Prostate gland (tissue), 1 donor: ENCODE data around the gene UGT1A6.

Experiments
- POLR2A ChIP-seq: fragments of 450-650 bp; IDR thresholded peaks from one replicate; pipeline ENCODE4 v1.6.1; 2016; ENCODE audit warnings: antibody characterized with exemption, mild to moderate bottlenecking
- POLR2AphosphoS5 ChIP-seq: sonication (generic); formaldehyde crosslinking; IDR thresholded peaks from one replicate; pipeline ENCODE4 v1.6.1; 2017; ENCODE audit warnings: antibody characterized with exemption

GRCh38 chr2:233780771-233781170 lies 88.1 kb downstream of the UGT1A6 start:
- no peak for TF ChIP-seq POLR2AphosphoS5
- no peak for TF ChIP-seq POLR2A
